ENCODE measurements around the gene HMG20B. TPM values are rescaled to one million over a fixed set of nuclear protein-coding genes. Genes with fewer than 3 reads are reported as not detected.
A peak's percentile ranks its signal among the peaks of the same experiment; 100 is the strongest.

HMG20B gene
- total RNA-seq, 6 donors from 2014 or later = 79.5 to 183 (median 85.9) TPM

GRCh38 chr19:3575949-3576673 is 3.4 kb downstream of the HMG20B start:
- H3K36me3 ChIP-seq = peaks cover 0 to 13% (median 0%) of the 10 kb centered on the region in 4 donors
- no peaks in the 10 kb centered on the region for H3K27me3 ChIP-seq
- 92 to 94% methylated on average over 27 to 29 of the region's 29 CpGs for WGBS, 2 donors
- H3K4me3 ChIP-seq = peak overlapping the region in 3 of 4 donors; percentile 7 to 40 (median 28)
- DNase-seq = no peak
- no peaks in the 10 kb centered on the region for H3K9me3 ChIP-seq
- no peak for TF ChIP-seq POLR2AphosphoS5 (IDR thresholded peaks at IDR 0.05)
- no peak for TF ChIP-seq CTCF (IDR thresholded peaks at IDR 0.05)
- TF ChIP-seq POLR2A (IDR thresholded peaks at IDR 0.05) = no peak
- TF ChIP-seq EP300 (IDR thresholded peaks at IDR 0.05) = no peak
- H3K27ac ChIP-seq = peak overlapping the region in 1 of 4 donors; percentile 15
- H3K4me1 ChIP-seq = peaks cover 15 to 33% (median 25%) of the 10 kb centered on the region in 4 donors
- no peak for ATAC-seq (ENCODE audit: low FRiP score in 2 of 2)

- ATAC-seq (ENCODE audit: low FRiP score in 2 of 2) (peak in 1 of 2 donors; percentile 7), DNase-seq (peak in 1 of 2 donors; percentile 90)
- no peaks in the 10 kb centered on the region for H3K9me3 ChIP-seq
- H3K4me3 ChIP-seq = peak overlapping the region in 3 of 4 donors; percentile 7 to 40 (median 28)
- peaks cover 0 to 13% (median 0%) of the 10 kb centered on the region in 4 donors for H3K36me3 ChIP-seq
- peak overlapping the region in 1 of 4 donors; percentile 15 for H3K27ac ChIP-seq
- WGBS, 2 donors = 77 to 84% methylated on average over 39 to 59 of the region's 78 CpGs
- no peak for TF ChIP-seq CTCF (IDR thresholded peaks at IDR 0.05)
- no peak for TF ChIP-seq POLR2AphosphoS5 (IDR thresholded peaks at IDR 0.05)
- no peak for TF ChIP-seq POLR2A (IDR thresholded peaks at IDR 0.05)
- no peak for TF ChIP-seq EP300 (IDR thresholded peaks at IDR 0.05)
- no peaks in the 10 kb centered on the region for H3K27me3 ChIP-seq
- peaks cover 15 to 31% (median 24%) of the 10 kb centered on the region in 4 donors for H3K4me1 ChIP-seq
Measured at GRCh38 chr19:3576696-3577443, 4.1 kb downstream of the HMG20B start.

GRCh38 chr19:3577723-3578344 is 5.1 kb downstream of the HMG20B start:
- WGBS, 2 donors = 96% methylated on average over 41 to 47 of the region's 60 CpGs
- H3K4me1 ChIP-seq = peaks cover 13 to 26% (median 19%) of the 10 kb centered on the region in 4 donors
- TF ChIP-seq POLR2AphosphoS5 (IDR thresholded peaks at IDR 0.05) = no peak
- peaks cover 0 to 13% (median 0%) of the 10 kb centered on the region in 4 donors for H3K36me3 ChIP-seq
- H3K4me3 ChIP-seq = no peak overlapping the region
- H3K27me3 ChIP-seq = no peaks in the 10 kb centered on the region
- ATAC-seq (ENCODE audit: low FRiP score in 2 of 2) = no peak
- peak in 1 of 2 donors; percentile 87 for DNase-seq
- no peaks in the 10 kb centered on the region for H3K9me3 ChIP-seq
- H3K27ac ChIP-seq = no peak overlapping the region

- H3K27ac ChIP-seq = no peak overlapping the region
- ATAC-seq (ENCODE audit: low FRiP score in 2 of 2) (no peak), DNase-seq (no peak)
- WGBS, 2 donors = 79 to 86% methylated on average over 12 to 17 of the region's 17 CpGs
- peaks cover 12 to 22% (median 17%) of the 10 kb centered on the region in 4 donors for H3K4me1 ChIP-seq
- H3K4me3 ChIP-seq = no peak overlapping the region
- no peaks in the 10 kb centered on the region for H3K9me3 ChIP-seq
- H3K36me3 ChIP-seq = peaks cover 0 to 13% (median 0%) of the 10 kb centered on the region in 4 donors
- H3K27me3 ChIP-seq = no peaks in the 10 kb centered on the region
- TF ChIP-seq POLR2A (IDR thresholded peaks at IDR 0.05) = no peak
- TF ChIP-seq CTCF (IDR thresholded peaks at IDR 0.05) = no peak
Measured at GRCh38 chr19:3578390-3578789, 5.6 kb downstream of the HMG20B start.
